ENCODE results near the gene ABCA5. TPM values are rescaled to one million over a fixed set of nuclear protein-coding genes. Genes with fewer than 3 reads are reported as not detected.

The ABCA5 gene, protein sequence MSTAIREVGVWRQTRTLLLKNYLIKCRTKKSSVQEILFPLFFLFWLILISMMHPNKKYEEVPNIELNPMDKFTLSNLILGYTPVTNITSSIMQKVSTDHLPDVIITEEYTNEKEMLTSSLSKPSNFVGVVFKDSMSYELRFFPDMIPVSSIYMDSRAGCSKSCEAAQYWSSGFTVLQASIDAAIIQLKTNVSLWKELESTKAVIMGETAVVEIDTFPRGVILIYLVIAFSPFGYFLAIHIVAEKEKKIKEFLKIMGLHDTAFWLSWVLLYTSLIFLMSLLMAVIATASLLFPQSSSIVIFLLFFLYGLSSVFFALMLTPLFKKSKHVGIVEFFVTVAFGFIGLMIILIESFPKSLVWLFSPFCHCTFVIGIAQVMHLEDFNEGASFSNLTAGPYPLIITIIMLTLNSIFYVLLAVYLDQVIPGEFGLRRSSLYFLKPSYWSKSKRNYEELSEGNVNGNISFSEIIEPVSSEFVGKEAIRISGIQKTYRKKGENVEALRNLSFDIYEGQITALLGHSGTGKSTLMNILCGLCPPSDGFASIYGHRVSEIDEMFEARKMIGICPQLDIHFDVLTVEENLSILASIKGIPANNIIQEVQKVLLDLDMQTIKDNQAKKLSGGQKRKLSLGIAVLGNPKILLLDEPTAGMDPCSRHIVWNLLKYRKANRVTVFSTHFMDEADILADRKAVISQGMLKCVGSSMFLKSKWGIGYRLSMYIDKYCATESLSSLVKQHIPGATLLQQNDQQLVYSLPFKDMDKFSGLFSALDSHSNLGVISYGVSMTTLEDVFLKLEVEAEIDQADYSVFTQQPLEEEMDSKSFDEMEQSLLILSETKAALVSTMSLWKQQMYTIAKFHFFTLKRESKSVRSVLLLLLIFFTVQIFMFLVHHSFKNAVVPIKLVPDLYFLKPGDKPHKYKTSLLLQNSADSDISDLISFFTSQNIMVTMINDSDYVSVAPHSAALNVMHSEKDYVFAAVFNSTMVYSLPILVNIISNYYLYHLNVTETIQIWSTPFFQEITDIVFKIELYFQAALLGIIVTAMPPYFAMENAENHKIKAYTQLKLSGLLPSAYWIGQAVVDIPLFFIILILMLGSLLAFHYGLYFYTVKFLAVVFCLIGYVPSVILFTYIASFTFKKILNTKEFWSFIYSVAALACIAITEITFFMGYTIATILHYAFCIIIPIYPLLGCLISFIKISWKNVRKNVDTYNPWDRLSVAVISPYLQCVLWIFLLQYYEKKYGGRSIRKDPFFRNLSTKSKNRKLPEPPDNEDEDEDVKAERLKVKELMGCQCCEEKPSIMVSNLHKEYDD (N-terminal part only)
- total RNA-seq = 10 to 100 TPM; 63.8 to 64.7 TPM
- long read RNA-seq, full-length matches to known transcripts = 5 of 18 reads
- long read RNA-seq, partial matches to known transcripts = 6 of 18 reads
- long read RNA-seq, other reads (novel, unspliced or antisense) = 7 of 18 reads

DNA sequence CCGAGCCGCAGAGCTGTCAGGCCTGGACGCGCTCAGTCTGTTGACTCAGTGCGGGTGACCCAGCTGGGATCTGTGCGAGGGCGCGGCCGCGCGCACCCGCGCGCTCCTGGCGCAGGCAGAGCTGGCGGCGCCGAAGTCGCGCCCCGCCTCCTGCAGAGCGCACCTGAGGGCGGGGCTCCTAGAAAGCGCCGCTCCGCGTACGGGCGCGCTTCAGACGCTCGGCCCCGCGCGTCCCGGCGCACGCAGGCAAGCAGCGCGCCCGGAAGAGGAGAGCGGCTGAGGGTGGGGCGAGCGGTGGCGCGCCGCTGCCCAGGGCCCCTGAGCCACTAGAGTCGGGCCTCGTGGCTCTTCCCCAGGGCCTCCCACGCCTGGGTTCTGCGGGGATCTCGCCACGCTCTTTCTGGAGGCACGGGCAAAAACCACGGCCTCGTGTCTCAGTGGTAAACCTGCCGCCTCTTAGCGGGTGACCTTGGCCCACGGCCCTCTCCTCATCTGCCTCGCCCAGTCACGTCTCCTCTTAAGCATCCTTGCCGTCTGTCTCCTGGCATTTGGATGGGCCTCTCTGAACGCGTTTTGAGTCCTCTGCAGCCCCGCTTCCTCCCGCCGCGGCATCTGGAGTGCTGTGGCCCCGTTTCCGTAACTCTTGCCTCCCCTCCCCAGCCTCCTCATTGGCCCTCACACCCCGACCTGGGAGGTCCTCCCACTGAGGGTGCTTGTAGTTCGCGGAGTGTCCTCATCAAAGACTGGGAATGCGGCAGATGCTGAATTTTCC, at the start of gene ABCA5:
TSS of gene ABCA5 (minus strand) at position 74 of the 772 bp plus-strand sequence. CDS start 12,718 bp downstream, outside the sequence.
- ATAC-seq (peak; percentile 90), DNase-seq (peak; percentile 87 to 90)
- intact Hi-C loops (cut with DNase I, micrococcal nuclease) = no loop called here

DNA sequence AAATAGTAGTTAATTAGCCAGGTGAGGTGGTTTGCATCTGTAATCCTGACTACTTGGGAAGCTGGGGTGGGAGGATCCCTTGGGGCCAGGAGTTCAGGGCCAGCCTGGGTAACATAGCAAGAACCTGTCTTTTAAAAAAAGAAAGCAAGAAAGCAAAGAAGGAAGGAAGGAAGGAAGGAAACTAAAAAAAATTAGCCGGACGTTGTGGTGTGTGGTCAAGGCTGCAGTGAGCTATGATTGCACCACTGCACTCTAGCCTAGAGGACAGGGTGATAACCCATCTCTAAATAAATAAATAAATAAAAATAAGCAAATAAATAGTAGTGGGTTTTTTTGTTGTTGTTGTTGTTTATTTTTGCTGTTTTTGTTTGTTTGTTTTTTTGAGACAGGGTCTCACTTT, 48.3 kb upstream of the ABCA5 start:
- ATAC-seq (no peak), DNase-seq (no peak)
- intact Hi-C loops (cut with DNase I, micrococcal nuclease) = no loop called here

DNA sequence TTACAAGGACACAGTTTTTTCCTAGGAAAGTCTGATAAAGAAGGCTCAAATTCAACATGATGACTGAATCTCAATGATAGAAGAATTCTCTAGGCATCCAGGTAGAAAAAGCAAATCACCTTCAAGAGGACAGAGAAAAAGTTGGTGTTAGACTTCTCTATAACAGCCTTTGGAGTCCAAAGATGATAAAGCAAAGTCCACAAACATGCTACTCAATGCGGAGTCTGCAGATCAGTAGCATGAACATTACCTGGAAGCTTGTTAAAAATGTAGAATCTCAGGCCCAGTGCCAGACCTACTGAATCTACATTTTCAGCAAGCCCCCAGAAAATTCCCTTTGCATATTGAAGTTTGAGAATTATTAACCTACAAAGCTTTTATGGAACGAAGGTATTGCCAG, 46.1 kb upstream of the ABCA5 start:
- no peak for DNase-seq
- peak; percentile 87 for ATAC-seq
- intact Hi-C loops (cut with DNase I, micrococcal nuclease) = no loop called here

DNA sequence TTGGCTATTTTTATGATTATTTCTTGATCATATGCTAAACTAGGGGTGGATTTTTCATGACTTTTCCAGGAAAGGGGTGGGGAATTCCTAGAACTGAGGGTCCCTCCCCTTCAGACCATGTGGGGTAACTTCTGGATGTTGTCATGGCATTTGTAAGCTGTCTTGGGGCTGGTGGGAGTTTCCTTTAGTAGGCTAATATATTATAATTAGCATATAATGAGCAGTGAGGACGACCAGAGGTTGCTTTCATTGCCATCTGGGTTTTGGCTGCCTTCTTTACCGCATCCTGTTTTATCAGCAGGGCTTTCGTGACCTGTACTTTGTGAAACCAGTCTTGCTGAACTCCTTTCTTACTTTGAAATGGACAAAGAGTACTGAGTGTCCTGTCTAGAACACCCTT, 40.4 kb upstream of the ABCA5 start:
- DNase-seq = no peak
- intact Hi-C loops (cut with DNase I, micrococcal nuclease) = no loop called here
- ATAC-seq = no peak

DNA sequence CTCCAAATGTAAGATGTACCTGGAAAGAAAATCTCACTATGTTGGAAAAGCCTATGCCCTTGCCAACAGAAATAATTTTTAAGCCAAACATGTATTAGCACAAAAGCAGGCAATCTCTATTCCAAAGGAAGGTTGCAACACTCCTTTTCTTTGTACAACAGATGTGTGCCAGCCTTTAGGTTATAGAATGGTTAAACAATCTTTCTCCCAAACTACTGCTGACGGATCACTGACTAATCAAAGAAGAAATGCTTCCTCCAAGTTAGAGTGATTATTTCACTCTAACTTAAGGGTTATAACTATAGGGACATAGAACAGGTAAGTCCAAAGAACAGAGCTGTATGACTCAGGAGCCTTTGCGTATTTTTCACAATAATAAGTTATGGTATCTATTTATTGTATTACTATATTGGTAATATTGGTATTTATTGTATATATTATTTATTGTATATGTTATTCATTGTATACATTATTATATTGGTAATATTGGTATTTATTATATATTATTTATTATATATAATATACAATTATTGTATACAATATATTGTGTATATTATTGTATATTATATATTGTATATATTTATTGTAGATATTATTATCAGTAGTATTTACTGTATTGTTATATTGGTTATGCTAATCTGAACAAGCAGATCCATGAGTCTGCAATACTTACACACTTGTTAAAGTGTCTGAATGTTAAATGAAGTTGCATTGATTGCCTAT, 36.7 kb upstream of the ABCA5 start:
- ATAC-seq = no peak
- DNase-seq = no peak
- intact Hi-C loops (cut with DNase I, micrococcal nuclease) = no loop called here

DNA sequence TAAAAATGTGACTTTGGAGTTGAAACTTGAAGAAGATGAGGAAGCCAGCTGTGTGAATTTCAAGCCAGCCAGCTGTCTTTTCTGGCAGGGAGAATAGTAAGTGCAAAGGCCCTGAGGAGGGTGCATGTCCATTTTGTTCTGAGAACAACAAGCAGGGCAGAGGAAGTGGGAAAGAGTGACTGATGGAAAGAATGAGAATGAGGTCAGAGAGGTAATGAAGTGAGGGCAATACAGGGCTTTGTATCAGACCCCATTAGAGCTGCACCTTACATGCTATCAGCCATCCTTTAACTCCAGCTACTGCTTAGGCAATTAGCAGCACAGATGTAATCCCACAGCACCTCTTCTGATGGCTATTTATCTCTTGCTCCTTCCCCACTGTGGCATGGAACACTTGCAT, 34.2 kb upstream of the ABCA5 start:
- intact Hi-C loops (cut with DNase I, micrococcal nuclease) = no loop called here
- ATAC-seq = no peak
- DNase-seq = no peak

DNA sequence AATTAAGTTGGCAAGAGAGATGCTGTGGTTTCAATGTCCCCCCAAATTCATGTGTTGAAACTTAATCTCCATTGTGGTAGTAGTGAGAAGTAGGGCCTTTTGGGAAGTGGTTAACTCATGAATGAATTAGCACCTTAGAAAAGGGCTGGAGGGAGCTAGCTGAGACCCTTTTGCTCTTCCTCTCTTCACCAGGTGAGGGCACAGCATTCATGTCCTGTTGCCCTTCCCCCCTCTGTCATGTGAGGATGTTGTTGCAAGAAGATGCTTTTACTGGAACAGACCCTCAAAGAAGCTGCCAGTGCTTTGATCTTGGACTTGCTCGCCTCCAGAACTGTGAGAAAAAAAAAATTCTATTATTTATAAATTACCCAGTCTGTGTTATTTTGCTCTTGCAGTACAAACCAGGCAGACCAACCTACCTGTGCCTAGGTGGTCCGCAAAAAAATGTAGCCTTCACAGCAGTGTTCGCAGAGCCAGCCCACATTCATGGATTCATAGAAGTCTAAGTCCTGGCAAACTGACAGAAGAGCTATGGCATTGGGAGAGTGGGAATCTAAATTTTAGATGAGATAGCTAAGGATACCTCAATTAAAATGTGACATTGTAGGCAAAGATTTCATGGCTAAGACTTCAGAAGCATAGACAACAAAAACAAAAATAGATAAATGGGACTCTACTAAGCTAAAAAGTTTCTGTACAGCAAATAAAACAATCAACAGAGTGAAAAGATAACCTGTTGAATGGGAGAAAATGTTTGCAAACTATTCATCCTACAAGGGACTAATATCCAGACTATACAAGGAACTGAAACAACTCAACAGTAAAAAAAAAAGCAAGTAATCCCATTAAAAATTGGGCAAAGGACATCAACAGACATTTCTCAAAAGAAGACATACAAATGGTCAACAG, 32.0 kb upstream of the ABCA5 start:
- intact Hi-C loops (cut with DNase I, micrococcal nuclease) = no loop called here
- ATAC-seq (peak; percentile 46), DNase-seq (no peak)

DNA sequence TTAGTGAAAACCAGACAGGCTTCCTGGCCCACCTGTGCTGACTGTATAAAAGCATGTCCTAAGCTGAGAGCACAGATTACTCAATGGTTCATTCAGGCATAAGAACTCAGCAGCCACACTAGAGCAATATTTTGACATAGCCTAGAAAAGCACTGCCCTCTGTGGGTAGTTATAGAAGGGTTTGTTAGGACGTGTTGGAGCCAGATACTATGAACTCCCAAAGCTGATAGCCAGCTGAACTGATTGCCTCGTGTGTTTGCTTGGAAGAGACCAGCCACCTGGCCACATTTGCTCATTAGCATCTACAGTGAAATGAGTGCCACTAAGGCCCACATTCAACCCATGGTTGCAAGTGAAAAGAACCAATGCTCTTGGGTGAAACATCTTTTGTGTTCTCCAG, 30.8 kb upstream of the ABCA5 start:
- no peak for ATAC-seq

DNA sequence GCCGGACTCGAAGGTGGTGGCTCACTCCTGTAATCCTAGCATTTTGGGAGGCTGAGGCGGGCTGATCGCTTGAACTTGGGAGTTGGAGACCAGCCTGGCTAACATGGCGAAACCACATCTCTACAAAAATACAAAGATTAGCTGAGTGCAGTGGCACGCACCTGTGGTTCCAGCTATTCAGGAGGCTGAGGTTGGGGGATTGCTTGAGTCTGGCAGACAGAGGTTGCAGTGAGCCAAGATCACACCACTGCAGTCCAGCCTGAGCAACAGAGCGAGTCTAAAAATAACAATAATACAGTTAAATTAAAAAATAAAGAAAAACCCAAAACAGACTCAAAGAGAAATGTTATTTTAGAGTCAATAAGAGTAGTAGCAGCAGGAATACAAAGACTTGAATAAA, 29.7 kb upstream of the ABCA5 start:
- DNase-seq (no peak), ATAC-seq (no peak)
- intact Hi-C loops (cut with DNase I, micrococcal nuclease) = no loop called here

More for the DNA sequence above, 30.8 kb upstream of the ABCA5 start:
- DNase-seq = no peak
- intact Hi-C loops (cut with DNase I, micrococcal nuclease) = no loop called here

DNA sequence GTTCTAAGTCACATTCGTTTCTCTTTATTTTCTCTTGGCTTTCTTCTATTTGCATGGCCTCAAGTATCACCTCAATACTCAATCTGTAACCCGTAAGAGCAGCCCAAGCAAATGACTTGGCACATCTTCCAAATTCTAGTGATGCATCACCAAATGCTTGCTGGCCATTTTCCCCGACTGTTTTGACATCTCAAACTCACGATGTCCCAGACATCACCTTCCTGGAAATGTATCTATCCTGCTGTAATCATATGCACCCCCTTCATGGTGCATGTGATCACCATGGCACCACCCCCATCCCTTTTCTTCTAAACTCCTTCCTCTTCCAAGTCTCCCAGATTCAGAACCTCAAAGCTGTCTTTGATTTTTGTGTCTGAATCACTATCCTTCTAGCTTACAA, 24.0 kb upstream of the ABCA5 start:
- intact Hi-C loops (cut with DNase I, micrococcal nuclease) = no loop called here
- ATAC-seq = no peak
- no peak for DNase-seq

DNA sequence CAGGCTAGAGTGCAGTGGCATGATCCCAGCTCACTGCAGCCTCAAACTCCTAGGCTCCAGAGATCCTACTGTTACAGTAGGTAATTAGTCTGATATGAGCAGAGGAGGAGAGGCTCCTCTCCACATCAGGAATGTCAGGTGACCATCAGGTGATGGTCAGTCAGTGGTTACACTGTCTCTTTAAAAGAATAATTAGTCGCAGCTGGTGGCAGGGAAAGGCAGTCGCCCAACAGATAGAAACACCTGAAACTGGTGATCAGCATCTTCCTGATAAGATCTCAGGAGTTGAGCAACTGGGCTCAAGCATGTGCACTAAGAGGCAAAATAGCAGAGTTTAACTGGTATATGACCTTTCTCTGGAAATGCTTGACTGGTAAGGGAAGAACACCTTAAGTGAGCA, 21.5 kb upstream of the ABCA5 start:
- ATAC-seq = no peak
- no peak for DNase-seq
- intact Hi-C loops (cut with DNase I, micrococcal nuclease) = no loop called here

DNA sequence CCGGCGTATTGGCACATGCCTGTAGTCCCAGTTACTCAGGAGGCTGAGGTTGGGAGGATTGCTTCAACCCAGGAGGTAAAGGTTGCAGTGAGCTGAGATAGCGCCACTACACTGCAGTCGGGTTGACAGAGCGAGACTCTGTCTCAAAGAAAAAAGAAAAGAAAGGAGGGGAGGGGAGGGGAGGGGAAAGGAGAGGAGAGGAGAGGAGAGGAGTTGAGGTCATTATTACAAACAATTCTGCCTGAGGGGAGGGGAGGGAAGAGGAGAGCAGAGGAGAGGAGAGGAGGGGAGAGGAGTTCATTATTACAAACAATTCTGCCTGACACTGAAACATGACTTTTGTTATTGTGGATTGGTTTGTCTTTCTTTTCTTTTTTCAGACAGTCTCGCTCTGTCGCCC, 19.8 kb upstream of the ABCA5 start:
- intact Hi-C loops (cut with DNase I, micrococcal nuclease) = no loop called here
- no peak for ATAC-seq
- DNase-seq = no peak

DNA sequence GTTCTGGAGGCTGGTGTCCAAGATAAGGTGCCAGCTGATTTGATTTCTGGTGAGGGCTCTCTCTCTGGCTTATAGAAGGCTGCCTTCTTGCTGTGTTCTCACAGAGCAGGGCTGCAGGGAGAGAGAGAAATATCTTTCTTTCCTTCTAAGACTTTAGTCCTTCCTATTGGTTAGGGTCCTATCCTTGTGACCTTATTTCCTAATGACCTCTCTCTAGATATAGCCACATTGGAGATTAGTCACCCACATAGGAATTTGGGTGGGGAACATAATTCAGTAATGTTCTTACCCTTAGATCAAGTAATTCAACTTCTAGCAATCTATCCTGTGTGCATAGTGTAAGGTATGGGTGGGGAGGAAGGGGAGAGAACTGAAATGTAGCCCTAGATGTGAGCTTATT, 18.0 kb upstream of the ABCA5 start:
- intact Hi-C loops (cut with DNase I, micrococcal nuclease) = no loop called here
- no peak for DNase-seq
- no peak for ATAC-seq

DNA sequence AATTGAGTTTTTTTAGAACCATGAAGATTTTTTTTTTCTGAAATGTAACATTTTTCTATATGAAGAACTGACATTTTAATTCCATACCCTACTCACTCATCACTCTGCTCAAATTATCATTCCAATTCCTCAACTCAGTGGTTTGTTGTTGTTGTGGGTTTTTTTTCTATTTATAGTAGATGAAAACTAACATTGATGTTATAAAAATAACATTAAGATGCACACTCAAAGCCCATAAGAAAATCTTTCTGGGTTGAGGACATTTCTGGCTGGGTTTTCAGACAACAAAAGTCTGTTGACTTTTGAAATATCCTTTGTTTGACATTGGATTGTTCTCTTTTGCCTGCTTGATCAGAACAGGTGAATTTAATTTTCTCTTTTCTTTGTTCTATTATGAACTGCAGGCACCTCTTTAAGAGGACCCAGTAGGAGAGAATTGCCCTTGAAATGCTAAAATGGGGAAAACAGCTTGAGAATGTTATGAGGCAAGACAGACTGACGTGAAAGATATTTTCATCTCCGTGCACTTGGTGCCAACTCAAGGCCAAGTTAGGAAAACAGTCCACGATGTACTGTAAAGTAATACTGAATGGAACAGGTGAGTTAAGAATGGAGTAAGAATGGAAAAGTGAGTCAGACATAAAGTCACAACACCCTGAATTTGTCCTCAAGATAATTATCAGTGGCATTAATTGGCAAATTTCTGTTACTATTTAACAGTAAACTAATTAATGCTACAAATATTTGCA, 16.1 kb upstream of the ABCA5 start:
- intact Hi-C loops (cut with DNase I, micrococcal nuclease) = no loop called here

DNA sequence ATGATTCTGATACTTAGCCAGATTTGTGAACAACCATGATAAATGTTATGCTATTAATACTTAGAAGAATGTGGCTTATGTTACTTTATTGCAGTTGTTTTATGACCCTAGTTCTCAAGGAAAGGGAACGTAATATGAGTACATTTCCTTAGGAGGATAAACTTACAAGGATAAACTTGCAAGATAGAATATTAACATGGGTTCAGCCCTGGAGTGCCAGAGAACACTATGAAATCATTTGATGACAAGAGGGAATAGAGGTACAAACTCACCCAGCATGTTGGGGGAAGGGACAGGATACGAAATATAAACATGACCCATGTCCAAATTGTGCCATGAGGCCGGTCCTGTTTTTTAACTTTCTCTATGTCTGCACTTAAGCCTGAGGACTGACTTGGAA, 13.0 kb upstream of the ABCA5 start:
- DNase-seq (no peak), ATAC-seq (peak; percentile 82)
- intact Hi-C loops (cut with DNase I, micrococcal nuclease) = no loop called here

More for the DNA sequence above, 16.1 kb upstream of the ABCA5 start:
- ATAC-seq = no peak
- DNase-seq = no peak

DNA sequence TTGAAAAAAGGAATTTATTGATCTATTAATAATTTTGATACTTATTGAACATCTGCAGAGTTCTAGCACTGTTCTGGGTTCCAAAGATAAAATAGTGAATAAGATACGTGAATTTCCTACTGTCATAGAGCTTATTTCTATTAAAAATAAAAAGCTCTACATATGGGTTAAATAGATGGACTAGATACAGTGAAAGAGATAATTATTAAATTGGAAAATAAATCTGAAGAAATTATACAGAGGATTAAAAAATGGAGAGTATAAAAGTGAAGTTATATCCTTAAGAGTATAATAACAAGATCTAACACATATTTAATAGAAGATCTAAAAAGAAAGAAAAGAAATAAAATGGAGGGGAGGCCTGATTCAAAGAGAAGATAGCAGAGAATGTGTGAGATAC, 10.1 kb upstream of the ABCA5 start:
- intact Hi-C loops (cut with DNase I, micrococcal nuclease) = no loop called here
- ATAC-seq (no peak), DNase-seq (no peak)

All from left colon (tissue), 2 donors.